Lower leg skin (tissue), 3 donors: ENCODE data around the gene TMC3.

ENCODE experiments used
- POLR2A ChIP-seq, 2 donors: fragments of 450-650 bp; IDR thresholded peaks; one replicate each; pipeline ENCODE4 v1.6.1; 2016 to 2017; ENCODE audit warnings: antibody characterized with exemption in 2 of 2, mild to moderate bottlenecking in 1 of 2, moderate library complexity in 1 of 2
- TF ChIP-seq, protein P1 (sequence below), 3 donors: fragments of 450-650 bp; IDR thresholded peaks; one replicate each; pipeline ENCODE4 v1.5.1; 2016; ENCODE audit warnings: antibody characterized with exemption in 3 of 3, mild to moderate bottlenecking in 3 of 3, moderate library complexity in 2 of 3

- TF ChIP-seq, protein P1, sequence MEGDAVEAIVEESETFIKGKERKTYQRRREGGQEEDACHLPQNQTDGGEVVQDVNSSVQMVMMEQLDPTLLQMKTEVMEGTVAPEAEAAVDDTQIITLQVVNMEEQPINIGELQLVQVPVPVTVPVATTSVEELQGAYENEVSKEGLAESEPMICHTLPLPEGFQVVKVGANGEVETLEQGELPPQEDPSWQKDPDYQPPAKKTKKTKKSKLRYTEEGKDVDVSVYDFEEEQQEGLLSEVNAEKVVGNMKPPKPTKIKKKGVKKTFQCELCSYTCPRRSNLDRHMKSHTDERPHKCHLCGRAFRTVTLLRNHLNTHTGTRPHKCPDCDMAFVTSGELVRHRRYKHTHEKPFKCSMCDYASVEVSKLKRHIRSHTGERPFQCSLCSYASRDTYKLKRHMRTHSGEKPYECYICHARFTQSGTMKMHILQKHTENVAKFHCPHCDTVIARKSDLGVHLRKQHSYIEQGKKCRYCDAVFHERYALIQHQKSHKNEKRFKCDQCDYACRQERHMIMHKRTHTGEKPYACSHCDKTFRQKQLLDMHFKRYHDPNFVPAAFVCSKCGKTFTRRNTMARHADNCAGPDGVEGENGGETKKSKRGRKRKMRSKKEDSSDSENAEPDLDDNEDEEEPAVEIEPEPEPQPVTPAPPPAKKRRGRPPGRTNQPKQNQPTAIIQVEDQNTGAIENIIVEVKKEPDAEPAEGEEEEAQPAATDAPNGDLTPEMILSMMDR (IDR thresholded peaks at IDR 0.05): no peak
- TF ChIP-seq POLR2A (IDR thresholded peaks at IDR 0.05): no peak
Measured at GRCh38 chr15:81351651-81352050, 22.4 kb downstream of the TMC3 start.
